GM19023 (cell line): Measurements from ENCODE around the gene GFAP.

Experiments used
- ATAC-seq: cut with Tn5 transposase; IDR thresholded peaks from one replicate; pipeline ENCODE4 v1.9.1; 2021; ENCODE audit warnings: mild to moderate bottlenecking, moderate library complexity; ENCODE audit not compliant: unreplicated experiment

GFAP gene

GRCh38 chr17:44915862-44916780 lies 821 bp upstream of the GFAP start:
- no peak for ATAC-seq

DNA sequence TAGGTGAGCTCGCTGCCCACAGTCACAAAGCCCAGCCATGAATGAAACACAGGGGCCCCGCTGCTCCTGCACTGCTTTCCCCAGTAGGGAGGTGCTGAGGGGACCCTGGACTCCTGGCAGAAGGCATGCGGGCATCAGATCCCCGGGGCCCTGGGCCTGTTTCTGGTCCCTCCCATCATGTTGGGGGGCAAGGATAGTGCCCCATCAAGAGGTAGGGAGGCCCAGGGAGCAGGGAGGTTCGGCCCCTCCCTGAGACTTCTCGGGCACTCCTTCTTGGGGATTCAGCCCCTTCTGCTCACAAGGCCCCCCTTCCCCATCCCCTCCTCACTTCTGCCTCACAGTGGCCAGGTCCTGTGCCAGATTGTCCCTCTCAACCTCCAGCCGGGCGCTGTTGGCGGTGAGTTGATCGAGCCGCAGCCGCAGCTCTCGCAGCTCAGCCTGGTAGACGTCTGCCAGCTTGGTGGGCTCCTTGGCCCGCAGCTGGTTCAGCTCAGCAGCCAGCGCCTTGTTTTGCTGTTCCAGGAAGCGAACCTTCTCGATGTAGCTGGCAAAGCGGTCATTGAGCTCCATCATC lies 515 bp downstream of the GFAP start:
- ATAC-seq: no peak

GRCh38 chr17:44914148-44914547 lies 1.2 kb downstream of the GFAP start:
- no peak for ATAC-seq

DNA sequence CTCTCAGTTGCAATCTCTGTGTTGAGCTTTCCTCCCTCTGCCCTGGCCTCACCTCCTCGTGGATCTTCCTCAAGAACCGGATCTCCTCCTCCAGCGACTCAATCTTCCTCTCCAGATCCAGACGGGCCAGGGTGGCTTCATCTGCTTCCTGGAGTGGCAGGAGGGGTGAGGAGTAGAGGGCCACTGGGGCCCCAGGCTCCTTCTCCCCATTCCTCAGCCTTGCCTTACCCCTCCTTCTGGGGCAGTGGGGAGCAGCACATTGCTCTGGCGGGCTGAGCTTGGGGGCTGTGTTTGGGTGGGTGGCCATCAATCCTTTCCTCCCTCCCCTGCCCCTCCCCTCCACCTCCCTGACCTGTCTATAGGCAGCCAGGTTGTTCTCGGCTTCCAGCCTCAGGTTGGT lies 1.6 kb downstream of the GFAP start:
- ATAC-seq: no peak

DNA sequence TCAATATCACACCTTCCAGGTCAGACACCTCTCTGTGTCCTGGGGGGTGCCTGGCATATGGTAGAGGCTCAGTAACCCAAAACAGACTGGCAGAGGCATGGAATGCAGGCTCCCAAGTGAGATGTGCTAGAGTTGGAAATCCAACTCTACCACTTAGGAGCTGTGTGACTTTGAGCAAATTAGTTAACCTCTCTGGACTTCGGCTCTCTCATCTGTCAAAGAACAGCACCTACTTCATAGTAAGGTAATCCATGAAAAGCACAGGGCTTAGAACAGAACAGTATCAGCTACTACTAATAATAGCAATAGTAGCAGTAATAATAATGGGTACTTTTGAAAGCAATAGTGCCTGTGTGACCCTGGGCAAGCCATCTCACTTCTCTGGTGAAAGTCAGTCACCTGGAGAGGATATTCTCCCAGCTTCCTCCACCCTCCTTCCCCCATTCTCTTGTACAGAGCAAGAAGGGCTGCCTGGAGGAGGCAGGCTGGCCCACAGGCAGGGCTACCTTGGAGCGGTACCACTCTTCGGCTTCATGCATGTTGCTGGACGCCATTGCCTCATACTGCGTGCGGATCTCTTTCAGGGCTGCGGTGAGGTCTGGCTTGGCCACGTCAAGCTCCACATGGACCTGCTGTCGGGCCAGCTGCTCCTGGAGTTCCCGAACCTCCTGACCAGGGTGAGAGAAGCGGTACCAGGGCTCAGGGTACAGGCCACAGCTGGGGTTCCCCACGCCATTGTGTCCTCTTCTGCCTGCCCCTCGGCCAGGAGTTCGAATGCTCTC lies 2.3 kb downstream of the GFAP start:
- ATAC-seq: no peak

- no peak for ATAC-seq
These were observed 3.9 kb downstream of the GFAP start for GRCh38 chr17:44911133-44912001.

GRCh38 chr17:44910231-44911106 lies 4.8 kb downstream of the GFAP start:
- ATAC-seq: no peak

DNA sequence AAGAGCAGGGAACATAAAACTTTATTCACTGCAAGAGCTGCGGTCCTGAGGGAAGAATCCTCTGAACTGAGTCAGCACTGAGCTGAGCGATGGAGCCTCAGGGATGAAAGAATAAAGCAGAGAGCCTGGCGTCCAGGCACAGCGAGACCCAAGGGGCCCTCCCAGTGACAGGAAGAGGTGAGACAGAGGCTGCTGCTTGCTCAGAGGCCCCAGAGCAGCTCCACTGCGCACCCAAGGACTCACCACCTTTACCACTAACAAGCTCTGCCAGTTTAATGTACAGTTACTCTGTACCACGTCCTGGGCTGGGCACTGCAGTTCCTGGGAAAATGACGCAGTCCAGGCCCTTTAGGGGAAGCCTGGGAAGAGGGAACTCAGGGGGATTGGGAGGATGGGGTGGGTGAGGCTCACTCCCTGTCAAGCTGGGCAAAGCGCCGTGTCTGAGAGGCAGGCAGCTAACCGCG lies 5.6 kb downstream of the GFAP start:
- ATAC-seq: no peak

DNA sequence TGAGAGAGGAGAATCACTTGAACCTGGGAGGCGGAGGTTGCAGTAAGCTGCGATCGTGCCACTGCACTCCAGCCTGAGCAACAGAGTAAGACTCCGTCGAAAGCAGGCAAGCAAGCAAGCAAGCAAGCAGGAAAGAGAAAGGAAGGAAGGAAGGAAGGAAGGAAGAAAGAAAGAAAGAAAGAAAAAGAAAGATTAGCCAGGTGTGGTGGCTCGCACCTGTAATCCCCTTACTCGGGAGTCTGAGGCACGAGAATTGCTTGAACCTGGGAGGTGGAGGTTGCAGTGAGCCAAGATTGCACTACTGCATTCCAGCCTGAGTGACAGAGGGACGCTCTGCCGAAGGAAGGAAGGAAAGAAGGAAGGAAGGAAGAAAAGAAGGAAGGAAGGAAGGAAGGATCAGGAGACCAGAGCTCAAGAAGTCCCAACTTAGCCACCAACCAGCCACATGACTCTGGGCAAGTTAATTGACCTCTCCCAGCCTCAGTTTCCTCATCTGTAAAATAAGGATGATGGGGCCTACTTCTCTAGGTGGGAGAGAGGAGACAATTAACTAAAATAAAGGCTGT lies 6.5 kb downstream of the GFAP start:
- no peak for ATAC-seq

DNA sequence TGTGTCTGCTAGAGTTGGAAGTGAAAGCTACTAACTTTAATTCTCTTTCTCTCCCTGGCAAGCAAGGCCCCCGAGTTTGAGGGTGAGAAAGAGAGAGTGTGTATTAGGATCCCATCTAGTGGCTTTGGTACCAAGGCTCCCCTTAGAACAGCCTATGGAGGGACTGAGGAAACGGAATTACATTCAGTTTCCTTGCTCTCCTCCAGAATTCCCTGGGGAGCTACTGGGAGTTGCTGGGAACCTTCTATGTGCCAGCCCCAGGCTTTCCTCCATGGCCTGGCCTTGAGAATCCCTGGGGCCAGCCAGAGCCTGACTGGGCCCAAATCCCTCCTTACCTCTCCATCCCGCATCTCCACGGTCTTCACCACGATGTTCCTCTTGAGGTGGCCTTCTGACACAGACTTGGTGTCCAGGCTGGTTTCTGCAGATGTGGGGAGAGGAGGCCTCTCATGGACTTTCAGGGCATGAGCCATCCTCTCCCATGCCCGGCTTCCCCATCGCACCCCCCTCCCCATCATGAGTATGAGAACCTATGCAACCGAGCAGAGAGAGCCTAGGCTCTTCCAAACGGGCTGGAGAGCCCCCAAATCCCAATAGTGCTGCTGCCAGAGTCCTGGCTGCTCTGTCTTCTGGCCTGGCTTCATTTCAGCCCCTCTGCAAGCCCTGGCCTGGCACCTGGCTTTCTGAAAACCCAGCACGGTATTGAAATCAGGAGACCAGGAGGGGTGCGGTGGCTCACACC lies 7.4 kb downstream of the GFAP start:
- ATAC-seq: no peak

DNA sequence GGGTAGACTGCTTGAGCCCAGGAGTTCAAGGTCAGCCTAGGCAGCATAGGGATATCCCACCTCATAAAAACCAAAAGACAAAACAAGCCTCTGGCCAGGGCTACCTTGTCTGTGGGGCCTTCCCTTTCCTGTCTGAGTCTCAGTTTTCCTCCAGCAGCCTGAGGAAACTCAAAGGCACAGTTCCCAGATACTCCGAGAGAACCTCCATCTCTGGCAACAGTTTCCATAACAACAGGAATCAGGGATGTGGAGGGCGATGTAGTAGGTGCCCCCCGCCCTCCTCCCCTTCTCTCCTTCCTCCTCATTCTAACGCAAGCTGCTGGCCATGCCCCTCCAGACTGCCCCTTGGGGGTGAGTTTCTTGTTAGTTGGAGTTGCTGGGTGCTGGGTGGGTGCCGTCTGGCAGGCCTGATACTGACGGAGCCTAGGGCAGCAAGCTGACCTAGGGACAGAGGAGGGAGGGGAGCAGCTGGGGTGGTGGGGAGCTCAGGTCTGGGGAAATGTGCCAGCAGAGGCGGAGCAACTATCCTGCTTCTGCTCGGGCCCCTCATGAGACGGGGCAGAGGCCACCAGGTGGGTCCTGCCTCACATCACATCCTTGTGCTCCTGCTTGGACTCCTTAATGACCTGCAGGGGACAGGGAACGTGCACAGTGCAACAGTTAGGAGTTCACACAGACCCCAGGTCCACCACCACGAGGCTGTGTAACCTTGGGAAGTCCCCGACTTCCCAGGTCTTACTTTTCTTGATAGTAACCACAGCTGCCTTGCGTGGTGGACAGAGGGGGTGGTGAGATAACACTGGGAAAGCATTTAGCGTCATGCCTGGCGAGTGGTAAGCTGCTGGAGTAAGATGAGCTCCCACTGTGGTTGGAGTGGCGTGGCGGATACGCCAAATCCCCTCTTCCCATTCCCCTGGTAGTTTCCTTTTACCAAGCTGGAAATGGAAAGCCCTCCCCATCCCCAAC lies 8.3 kb downstream of the GFAP start:
- ATAC-seq: no peak

GRCh38 chr17:44906010-44906646 lies 9.2 kb downstream of the GFAP start:
- ATAC-seq: no peak

- no peak for ATAC-seq
These were observed 10.0 kb downstream of the GFAP start for GRCh38 chr17:44905006-44906000.

DNA sequence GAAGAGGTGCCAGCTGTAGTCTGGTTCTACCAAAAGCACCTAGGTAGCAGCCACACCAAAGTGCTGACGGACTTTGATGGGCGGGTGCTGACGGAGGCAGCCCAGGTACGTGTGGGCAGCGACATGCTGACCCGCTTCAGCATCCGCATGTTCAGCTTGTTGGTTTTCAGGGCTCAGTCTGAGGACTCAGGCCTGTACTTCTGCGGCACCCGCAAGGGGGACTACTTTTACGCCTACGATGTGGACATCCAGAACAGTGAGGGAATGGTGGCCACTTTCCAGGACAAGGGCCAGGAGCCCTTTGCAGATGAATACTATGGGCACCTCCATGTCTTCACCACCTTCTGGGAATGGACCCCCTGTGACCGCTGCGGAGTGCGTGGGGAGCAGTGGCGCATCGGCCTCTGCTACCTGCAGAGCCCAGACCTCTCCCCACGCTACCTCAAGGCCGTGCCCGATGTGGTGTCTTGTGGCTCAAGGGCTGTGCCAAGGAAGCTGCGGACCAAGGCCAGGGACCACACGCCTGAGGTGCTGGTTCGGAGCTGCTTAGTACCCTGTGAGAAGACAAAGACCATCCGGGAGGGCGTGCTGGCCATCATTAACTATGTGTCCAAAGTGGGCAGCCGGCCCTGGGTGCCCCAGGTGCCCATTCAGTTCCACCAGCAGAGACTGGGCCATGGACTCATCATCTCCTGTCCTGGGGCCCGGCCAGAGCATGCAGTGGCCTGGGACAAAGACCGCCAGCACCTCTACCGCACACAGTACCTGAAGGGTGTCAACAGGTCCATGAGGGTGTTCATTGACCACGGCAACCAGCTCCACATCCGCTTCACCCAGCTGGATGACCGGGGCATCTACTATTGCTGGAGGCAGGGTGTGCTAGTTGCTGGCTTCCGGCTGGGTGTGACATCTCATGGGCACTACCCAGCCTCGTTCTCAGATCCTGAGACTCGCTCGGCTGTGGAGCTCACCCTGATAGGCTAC lies 11.0 kb downstream of the GFAP start:
- ATAC-seq: no peak
